IMR-90 (cell line): ENCODE results near the gene SERPINA5. TPM values are rescaled to one million over a fixed set of nuclear protein-coding genes. Genes with fewer than 3 reads are reported as not detected.

Source experiments
- ATAC-seq: fragments of 200-7000 bp; cut with Tn5 transposase; 2 replicates; pipeline ENCODE4 v1.9.1; 2020; ENCODE audit warnings: low read depth, mild to moderate bottlenecking, moderate library complexity
- BruUV-seq: library from RNA; stranded (reverse); fragments of 400-500 nt; replicated peaks from 2 replicates; lab custom pipeline; 2021; lab: Mats Ljungman, UMichigan
- CTCF ChIA-PET: fragments of 300-600 bp; formaldehyde crosslinking; extraction: SDS; loops from one replicate; lab custom pipeline; 2021; ENCODE audit warnings: antibody characterized with exemption; lab: Yijun Ruan, JAX
- POLR2A ChIA-PET: fragments of 300-600 bp; sonication (Branson Sonifier 250); formaldehyde crosslinking; loops from one replicate; lab custom pipeline; 2022; ENCODE audit warnings: antibody characterized with exemption; ENCODE audit not compliant: unreplicated experiment; lab: Charles Lee
- DNase-seq: peaks from one replicate; pipeline ENCODE4 v3.0.0; 2013
- H2AFZ ChIP-seq: replicated peaks from 2 replicates; pipeline ENCODE3; 2013; ENCODE audit warnings: low read length, mild to moderate bottlenecking; ENCODE audit not compliant: poor library complexity
- H2AK5ac ChIP-seq: 2 replicates; pipeline ENCODE4 v1.6.1; 2013; ENCODE audit warnings: low read depth, low read length, inconsistent platforms
- H2AK9ac ChIP-seq: replicated peaks from 2 replicates; pipeline ENCODE3; 2013; ENCODE audit warnings: mild to moderate bottlenecking, low read depth, low read length, moderate library complexity; ENCODE audit not compliant: poor library complexity
- H2BK120ac ChIP-seq: 2 replicates; pipeline ENCODE4 v1.6.1; 2013; ENCODE audit warnings: low read depth, low read length, inconsistent platforms
- H2BK15ac ChIP-seq: 3 replicates; pipeline ENCODE4 v1.6.1; 2013; ENCODE audit warnings: low read depth, low read length, inconsistent platforms
- H2BK20ac ChIP-seq: 2 replicates; pipeline ENCODE4 v1.6.1; 2013; ENCODE audit warnings: low read depth, mild to moderate bottlenecking, inconsistent platforms, low read length, moderate library complexity
- H2BK5ac ChIP-seq: 2 replicates; pipeline ENCODE4 v1.6.1; 2013; ENCODE audit warnings: mild to moderate bottlenecking, low read depth, low read length, inconsistent platforms; ENCODE audit not compliant: poor library complexity, severe bottlenecking
- H3K14ac ChIP-seq: replicated peaks from 2 replicates; pipeline ENCODE4 v1.6.1; 2013; ENCODE audit warnings: low read depth, low read length, inconsistent platforms
- H3K18ac ChIP-seq: 2 replicates; pipeline ENCODE4 v1.6.1; 2013; ENCODE audit warnings: low read depth, low read length, control low read depth
- H3K23ac ChIP-seq: 2 replicates; pipeline ENCODE4 v1.6.1; 2013; ENCODE audit warnings: low read depth, low read length, inconsistent platforms
- H3K27ac ChIP-seq: 2 replicates; pipeline ENCODE4 v1.5.1; 2013; ENCODE audit warnings: mild to moderate bottlenecking, control low read depth, low read length; ENCODE audit not compliant: insufficient read depth
- H3K27me3 ChIP-seq: 2 replicates; pipeline ENCODE4 v1.6.1; 2013; ENCODE audit warnings: low read length; ENCODE audit not compliant: control insufficient read depth, insufficient read depth
- H3K36me3 ChIP-seq: 2 replicates; pipeline ENCODE4 v1.6.1; 2013; ENCODE audit warnings: low read length, mixed read lengths; ENCODE audit not compliant: control insufficient read depth, insufficient read depth
- H3K4ac ChIP-seq: 2 replicates; pipeline ENCODE4 v1.6.1; 2013; ENCODE audit warnings: low read depth, low read length, inconsistent platforms
- H3K4me1 ChIP-seq: 2 replicates; pipeline ENCODE4 v1.6.1; 2013; ENCODE audit warnings: low read length, mixed read lengths; ENCODE audit not compliant: control insufficient read depth, insufficient read depth
- H3K4me2 ChIP-seq: 2 replicates; pipeline ENCODE4 v1.6.1; 2013; ENCODE audit warnings: low read depth, mild to moderate bottlenecking, control low read depth, low read length, moderate library complexity
- H3K4me3 ChIP-seq: 2 replicates; pipeline ENCODE4 v1.5.1; 2013; ENCODE audit warnings: low read depth, mild to moderate bottlenecking, control low read depth, low read length, moderate library complexity; ENCODE audit not compliant: insufficient read depth
- H3K56ac ChIP-seq: 2 replicates; pipeline ENCODE4 v1.6.1; 2013; ENCODE audit warnings: low read length, inconsistent platforms; ENCODE audit not compliant: insufficient read depth; ENCODE audit errors: extremely low read depth
- H3K79me1 ChIP-seq, 2 experiments: 2 replicates each; pipeline ENCODE4 v1.6.1; 2013; ENCODE audit warnings: low read length in 2 of 2, inconsistent platforms in 1 of 2, low read depth in 1 of 2
- H3K9ac ChIP-seq: 2 replicates; pipeline ENCODE4 v1.6.1; 2013; ENCODE audit warnings: low read depth, low read length, control low read depth
- H3K9me1 ChIP-seq: 2 replicates; pipeline ENCODE4 v1.6.1; 2013; ENCODE audit warnings: low read length, inconsistent platforms; ENCODE audit not compliant: insufficient read depth
- H3K9me3 ChIP-seq: 2 replicates; pipeline ENCODE4 v1.6.1; 2013; ENCODE audit warnings: low read length; ENCODE audit not compliant: control insufficient read depth, insufficient read depth
- H4K20me1 ChIP-seq: 2 replicates; pipeline ENCODE4 v1.6.1; 2013; ENCODE audit warnings: low read length, inconsistent platforms; ENCODE audit not compliant: insufficient read depth
- H4K5ac ChIP-seq: 2 replicates; pipeline ENCODE4 v1.6.1; 2013; ENCODE audit warnings: mild to moderate bottlenecking, low read depth, low read length, control low read depth
- H4K8ac ChIP-seq, 2 experiments: 2 replicates each; pipeline ENCODE4 v1.6.1; 2013; ENCODE audit warnings: low read depth in 2 of 2, low read length in 2 of 2, control low read depth in 1 of 2, inconsistent platforms in 1 of 2
- H4K91ac ChIP-seq: 2 replicates; pipeline ENCODE4 v1.6.1; 2013; ENCODE audit warnings: low read depth, low read length, inconsistent platforms; ENCODE audit not compliant: insufficient read depth
- CTCF ChIP-seq: conservative IDR thresholded peaks from 2 replicates; pipeline ENCODE4 v1.5.1; 2012; ENCODE audit warnings: mild to moderate bottlenecking, low read depth, low read length, improper control_type of control experiment
- POLR2A ChIP-seq: IDR thresholded peaks from 2 replicates; pipeline ENCODE4 v1.6.1; 2012; ENCODE audit warnings: mild to moderate bottlenecking, low read depth, low read length
- RCOR1 ChIP-seq: IDR thresholded peaks from 2 replicates; pipeline ENCODE4 v1.6.1; 2012; ENCODE audit warnings: mild to moderate bottlenecking, low read length, improper control_type of control experiment; ENCODE audit not compliant: insufficient replicate concordance
- WGBS, 2 experiments: methylation state at CpG; one replicate each; pipeline versions ENCODE4 v1.1.5 to v1.1.7; 2013; ENCODE audit warnings: missing lambda C conversion rate in 2 of 2; ENCODE audit not compliant: insufficient read length in 1 of 2; ENCODE audit errors: extremely low coverage in 2 of 2; 5-methylcytosine and 5-hydroxymethylcytosine counted together
- dilution Hi-C: fragments of 300-500 bp; cut with HindIII; formaldehyde crosslinking; loops from one replicate; pipeline ENCODE4 v1.14.3; 2018; ENCODE audit warnings: low sequenced_read_pairs; ENCODE audit not compliant: unreplicated experiment
- in situ Hi-C: fragments of 300-500 bp; cut with MboI; formaldehyde crosslinking; loops from 3 replicates; pipeline ENCODE4 v1.14.3; 2019; ENCODE audit warnings: low sequenced_read_pairs, inconsistent platforms, mixed read lengths
- intact Hi-C: fragments of 100-400 bp; cut with micrococcal nuclease; formaldehyde crosslinking; loops from 2 replicates; pipeline ENCODE4 v1.10.0; 2022
- polyA plus RNA-seq, 3 experiments: library from polyadenylated mRNA; depleted of rRNA; stranded (reverse); fragments of >200 nt; gene quantifications; 2 replicates each; pipeline ENCODE4 v1.2.3, GENCODE V29; 2012; ENCODE audit warnings: low replicate concordance in 1 of 3
- total RNA-seq: library from RNA; depleted of rRNA; stranded (reverse); fragments of >200 nt; gene quantifications from 2 replicates; pipeline ENCODE4 v1.2.3, GENCODE V29; 2012

Gene SERPINA5
- total and polyA plus RNA-seq, 2 of the 4 experiments (the other 2 are of a cell fraction): not detected

DNA sequence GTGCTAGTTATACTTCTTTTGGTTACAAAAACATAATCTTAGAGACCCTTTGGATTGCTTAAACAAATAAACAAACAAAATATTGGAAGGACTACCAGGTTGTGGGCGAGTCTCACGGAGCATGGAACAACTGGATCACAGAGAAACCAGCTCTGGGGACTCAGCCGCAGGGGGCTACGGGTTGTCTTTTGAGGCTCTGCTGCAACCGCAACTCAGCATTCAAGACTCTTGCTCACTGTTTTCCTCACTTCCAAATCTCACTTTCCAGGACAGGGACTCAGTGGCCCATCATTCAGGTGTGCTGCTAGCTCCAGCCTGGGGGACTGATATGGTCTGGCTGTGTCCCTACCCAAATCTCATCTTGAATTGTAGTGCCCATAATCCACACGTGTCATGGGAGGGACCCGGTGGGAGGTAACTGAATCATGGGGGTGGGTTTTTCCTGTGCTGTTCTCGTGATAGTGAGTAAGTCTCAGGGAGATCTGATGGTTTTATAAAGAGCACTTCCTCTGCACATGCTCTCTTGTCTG is 34.0 kb upstream of the SERPINA5 start:
- Histone ChIP-seq H2AK9ac (no peak overlapping the region), H2BK120ac (no peak overlapping the region), H3K18ac (no peak overlapping the region), H2AFZ (no peak overlapping the region), H4K91ac (no peak overlapping the region), H3K9me1 (no peaks in the 10 kb centered on the region), H4K8ac (no peak overlapping the region), H2AK5ac (no peak overlapping the region), H2BK20ac (no peak overlapping the region), H3K56ac (no peak overlapping the region), H3K27ac (no peak overlapping the region), H3K27me3 (no peaks in the 10 kb centered on the region), H3K36me3 (no peaks in the 10 kb centered on the region), H3K79me1 (no peaks in the 10 kb centered on the region), H4K5ac (no peak overlapping the region), H3K4me2 (no peak overlapping the region), H2BK15ac (no peak overlapping the region), H3K9ac (no peak overlapping the region), H3K4me1 (no peaks in the 10 kb centered on the region), H3K14ac (no peak overlapping the region), H3K23ac (no peak overlapping the region), H3K4me3 (no peak overlapping the region), H2BK5ac (no peak overlapping the region), H3K9me3 (0 out of 2 replicates have a peak, but pooled peaks cover 4% of the 10 kb centered on the region), H3K4ac (no peak overlapping the region), H4K20me1 (no peaks in the 10 kb centered on the region)
- POLR2A ChIA-PET: no interaction called here
- CTCF ChIA-PET: no interaction called here
- dilution Hi-C loops: no loop called here
- in situ Hi-C loops: no loop called here
- intact Hi-C loops: no loop called here
- DNase-seq (no peak), ATAC-seq (no peak)
- TF ChIP-seq RCOR1 (no peak), POLR2A (no peak), CTCF (no peak)
- no TSS peak for BruUV-seq
- 78% methylated on average over 4 of the region's 8 CpGs; no CpG with 5 or more reads in 1 of the 2 experiments for WGBS, 2 experiments
